OCI-LY7 (cell line): ENCODE results near the gene MTAP.

Experiments
- CTCF ChIP-seq: fragments of 200-600 bp; sonication (generic); conservative IDR thresholded peaks from 2 replicates; pipeline ENCODE4 v1.5.1; 2014; ENCODE audit warnings: mild to moderate bottlenecking, antibody characterized with exemption, low read length, moderate library complexity, mixed read lengths
- EZH2phosphoT487 ChIP-seq: fragments of 200-600 bp; sonication (generic); IDR thresholded peaks from 2 replicates; pipeline ENCODE4 v1.6.1; 2018; ENCODE audit warnings: low read depth, borderline replicate concordance, mild to moderate bottlenecking, mixed run types, antibody characterized with exemption, low read length, moderate library complexity, mixed read lengths

- TF ChIP-seq CTCF (no peak), EZH2phosphoT487 (no peak)
Observed at GRCh38 chr9:21966140-21966851, 163.9 kb downstream of the MTAP start.
